HL-60 (cell line): ENCODE measurements around the gene IKZF3.

Experiments used
- DNase-seq, 2 experiments: peaks; one replicate each; pipeline ENCODE4 v3.0.0-alpha.2; 2010 to 2020; ENCODE audit warnings: low read depth in 1 of 2, low spot score in 1 of 2
- H3K27ac ChIP-seq: fragments of 250-450 bp; sonication (Bioruptor Pico); replicated peaks from 2 replicates; pipeline ENCODE4 v1.5.1; 2020; ENCODE audit warnings: mild to moderate bottlenecking, moderate library complexity
- H3K27me3 ChIP-seq: fragments of 250-450 bp; sonication (Bioruptor Pico); 2 replicates; pipeline ENCODE4 v1.5.1; 2021; ENCODE audit warnings: mild to moderate bottlenecking, moderate library complexity; ENCODE audit not compliant: insufficient read depth, poor library complexity, severe bottlenecking
- H3K4me3 ChIP-seq: replicated peaks from 2 replicates; pipeline ENCODE4 v1.5.1; 2011; ENCODE audit warnings: mild to moderate bottlenecking, control low read depth, low read length; ENCODE audit not compliant: insufficient read depth
- GABPA ChIP-seq: IDR thresholded peaks from 2 replicates; pipeline ENCODE4 v1.6.1; 2012; ENCODE audit warnings: low read depth
- POLR2AphosphoS5 ChIP-seq: IDR thresholded peaks from 2 replicates; pipeline ENCODE4 v1.6.1; 2012; ENCODE audit warnings: low read depth
- SPI1 ChIP-seq: IDR thresholded peaks from 2 replicates; pipeline ENCODE4 v1.6.1; 2012; ENCODE audit warnings: low read depth, mild to moderate bottlenecking, borderline replicate concordance
- TF ChIP-seq, protein P1 (sequence below): IDR thresholded peaks from one replicate; pipeline ENCODE4 v1.5.1; 2011; ENCODE audit warnings: low read length, control low read depth, inconsistent platforms; ENCODE audit not compliant: insufficient read depth
- TF ChIP-seq, protein P2 (sequence below): IDR thresholded peaks from 2 replicates; pipeline ENCODE4 v1.6.1; 2012; ENCODE audit warnings: low read depth; ENCODE audit not compliant: insufficient replicate concordance

Gene IKZF3

DNA sequence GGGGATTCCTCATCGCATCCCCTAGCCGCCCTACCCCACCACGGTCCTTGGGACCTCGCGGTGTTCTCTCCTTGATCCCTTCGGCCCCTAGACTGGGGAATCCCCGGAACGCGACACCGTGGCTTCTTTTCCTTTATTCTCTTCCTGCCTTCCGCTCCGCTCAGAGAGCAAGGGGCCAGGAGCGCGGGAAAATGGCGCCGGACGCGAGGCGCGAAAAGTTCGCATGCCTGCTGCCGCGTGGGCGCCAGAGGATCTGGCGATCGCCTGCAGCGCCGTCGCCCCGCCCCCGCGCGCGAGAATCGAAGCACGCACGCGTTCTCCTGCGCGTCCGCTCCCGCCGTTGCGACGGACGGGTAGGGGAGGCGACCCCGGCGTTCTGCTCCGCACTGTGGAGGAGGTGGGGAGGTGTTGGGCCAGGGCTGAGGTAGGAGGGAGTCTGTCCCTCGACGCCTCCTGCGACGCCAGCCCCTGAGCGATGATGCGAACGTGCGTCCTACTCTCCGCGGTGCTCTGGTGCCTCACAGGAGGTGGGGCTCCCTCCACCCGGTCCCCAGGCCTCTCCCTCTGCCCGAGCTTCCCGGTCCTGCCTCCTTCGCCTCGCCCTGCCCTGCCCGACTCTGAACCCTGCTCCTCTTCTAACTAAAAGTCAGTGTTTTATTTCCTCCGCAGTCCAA lies 3.9 kb upstream of the IKZF3 start, which contains the start of gene ZPBP2:
Gene ZPBP2 (plus strand): TSS at position 323 of the 674 bp plus-strand sequence. CDS start 153 bp downstream, at position 476.
- no peak within 1 kb of the TSS for H3K4me3 ChIP-seq
- TF ChIP-seq GABPA = no peak
- no peak for TF ChIP-seq SPI1
- TF ChIP-seq, protein P1, sequence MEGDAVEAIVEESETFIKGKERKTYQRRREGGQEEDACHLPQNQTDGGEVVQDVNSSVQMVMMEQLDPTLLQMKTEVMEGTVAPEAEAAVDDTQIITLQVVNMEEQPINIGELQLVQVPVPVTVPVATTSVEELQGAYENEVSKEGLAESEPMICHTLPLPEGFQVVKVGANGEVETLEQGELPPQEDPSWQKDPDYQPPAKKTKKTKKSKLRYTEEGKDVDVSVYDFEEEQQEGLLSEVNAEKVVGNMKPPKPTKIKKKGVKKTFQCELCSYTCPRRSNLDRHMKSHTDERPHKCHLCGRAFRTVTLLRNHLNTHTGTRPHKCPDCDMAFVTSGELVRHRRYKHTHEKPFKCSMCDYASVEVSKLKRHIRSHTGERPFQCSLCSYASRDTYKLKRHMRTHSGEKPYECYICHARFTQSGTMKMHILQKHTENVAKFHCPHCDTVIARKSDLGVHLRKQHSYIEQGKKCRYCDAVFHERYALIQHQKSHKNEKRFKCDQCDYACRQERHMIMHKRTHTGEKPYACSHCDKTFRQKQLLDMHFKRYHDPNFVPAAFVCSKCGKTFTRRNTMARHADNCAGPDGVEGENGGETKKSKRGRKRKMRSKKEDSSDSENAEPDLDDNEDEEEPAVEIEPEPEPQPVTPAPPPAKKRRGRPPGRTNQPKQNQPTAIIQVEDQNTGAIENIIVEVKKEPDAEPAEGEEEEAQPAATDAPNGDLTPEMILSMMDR = no peak
- TF ChIP-seq, protein P2, sequence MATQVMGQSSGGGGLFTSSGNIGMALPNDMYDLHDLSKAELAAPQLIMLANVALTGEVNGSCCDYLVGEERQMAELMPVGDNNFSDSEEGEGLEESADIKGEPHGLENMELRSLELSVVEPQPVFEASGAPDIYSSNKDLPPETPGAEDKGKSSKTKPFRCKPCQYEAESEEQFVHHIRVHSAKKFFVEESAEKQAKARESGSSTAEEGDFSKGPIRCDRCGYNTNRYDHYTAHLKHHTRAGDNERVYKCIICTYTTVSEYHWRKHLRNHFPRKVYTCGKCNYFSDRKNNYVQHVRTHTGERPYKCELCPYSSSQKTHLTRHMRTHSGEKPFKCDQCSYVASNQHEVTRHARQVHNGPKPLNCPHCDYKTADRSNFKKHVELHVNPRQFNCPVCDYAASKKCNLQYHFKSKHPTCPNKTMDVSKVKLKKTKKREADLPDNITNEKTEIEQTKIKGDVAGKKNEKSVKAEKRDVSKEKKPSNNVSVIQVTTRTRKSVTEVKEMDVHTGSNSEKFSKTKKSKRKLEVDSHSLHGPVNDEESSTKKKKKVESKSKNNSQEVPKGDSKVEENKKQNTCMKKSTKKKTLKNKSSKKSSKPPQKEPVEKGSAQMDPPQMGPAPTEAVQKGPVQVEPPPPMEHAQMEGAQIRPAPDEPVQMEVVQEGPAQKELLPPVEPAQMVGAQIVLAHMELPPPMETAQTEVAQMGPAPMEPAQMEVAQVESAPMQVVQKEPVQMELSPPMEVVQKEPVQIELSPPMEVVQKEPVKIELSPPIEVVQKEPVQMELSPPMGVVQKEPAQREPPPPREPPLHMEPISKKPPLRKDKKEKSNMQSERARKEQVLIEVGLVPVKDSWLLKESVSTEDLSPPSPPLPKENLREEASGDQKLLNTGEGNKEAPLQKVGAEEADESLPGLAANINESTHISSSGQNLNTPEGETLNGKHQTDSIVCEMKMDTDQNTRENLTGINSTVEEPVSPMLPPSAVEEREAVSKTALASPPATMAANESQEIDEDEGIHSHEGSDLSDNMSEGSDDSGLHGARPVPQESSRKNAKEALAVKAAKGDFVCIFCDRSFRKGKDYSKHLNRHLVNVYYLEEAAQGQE = no peak
- no peak for TF ChIP-seq POLR2AphosphoS5
- no peak for DNase-seq
- no peak within 1 kb of the TSS for H3K27ac ChIP-seq
- peaks cover 16% of the 10 kb centered on the region for H3K27me3 ChIP-seq

DNA sequence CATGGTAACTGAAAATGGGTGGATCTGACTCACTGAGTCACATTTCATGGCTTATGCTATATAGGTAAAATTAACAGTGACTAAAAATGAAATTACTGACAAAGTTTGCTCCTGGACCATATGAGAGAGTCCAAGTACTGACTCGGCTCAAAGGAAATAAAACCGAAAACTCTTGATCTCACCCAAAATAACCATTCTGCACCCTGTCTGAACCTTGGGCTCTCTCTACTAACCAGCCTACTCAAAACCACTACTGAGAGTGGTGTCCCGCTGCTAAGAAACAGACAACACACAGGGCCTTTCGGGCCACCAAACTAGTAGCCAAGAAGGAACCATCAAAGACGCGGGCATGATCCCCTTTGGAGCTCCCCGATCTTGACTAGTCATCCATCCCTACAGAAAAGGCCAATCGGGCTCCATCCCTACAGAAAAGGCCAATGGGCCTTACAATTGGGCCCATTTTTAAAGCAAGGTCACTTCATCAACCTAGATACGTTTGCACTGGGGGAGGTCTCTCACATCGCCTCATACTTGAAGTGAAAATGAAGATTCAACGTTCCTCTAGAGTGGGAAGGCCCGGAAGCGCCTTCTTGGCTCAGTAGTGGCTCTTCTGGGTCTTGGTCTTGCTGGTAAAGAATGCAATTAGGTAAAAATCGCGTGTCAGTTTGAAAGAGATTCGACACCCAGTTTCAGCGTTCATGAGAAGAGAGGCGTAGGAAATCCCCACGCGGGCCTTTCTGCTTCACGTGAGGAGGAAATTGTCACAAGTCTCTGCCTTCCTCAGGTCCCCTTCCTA lies 3.2 kb upstream of the IKZF3 start:
- H3K4me3 ChIP-seq = no peak overlapping the region

More for the DNA sequence above, 3.2 kb upstream of the IKZF3 start:
- Histone ChIP-seq H3K27me3 (peaks cover 19% of the 10 kb centered on the region), H3K27ac (no peak overlapping the region)
- TF ChIP-seq, protein P2 = no peak
- TF ChIP-seq POLR2AphosphoS5 = no peak
- TF ChIP-seq, protein P1 = no peak
- TF ChIP-seq SPI1 = no peak
- no peak for TF ChIP-seq GABPA
- no peak for DNase-seq
